ENCODE data around the gene CAMTA1.

The CAMTA1 gene

GRCh38 chr1:7528386-7529198 is 743.3 kb downstream of the CAMTA1 start:
- no peak for TF ChIP-seq CTCF (conservative IDR thresholded peaks at IDR 0.05; ENCODE audit: control insufficient read depth, insufficient read depth, low read depth, low read length)
- peak; percentile 6 for DNase-seq (ENCODE audit: low read depth)
- no peak overlapping the region for H3K4me3 ChIP-seq (ENCODE audit: control insufficient read depth, low read depth, low read length)

- H3K4me3 ChIP-seq (ENCODE audit: control insufficient read depth, low read depth, low read length) = no peak overlapping the region
- no peak for DNase-seq (ENCODE audit: low read depth)
- no peak for TF ChIP-seq CTCF (conservative IDR thresholded peaks at IDR 0.05; ENCODE audit: control insufficient read depth, insufficient read depth, low read depth, low read length)
These were observed 744.7 kb downstream of the CAMTA1 start for GRCh38 chr1:7529917-7530316.

- no peak for DNase-seq (ENCODE audit: low read depth)
- no peak for TF ChIP-seq CTCF (conservative IDR thresholded peaks at IDR 0.05; ENCODE audit: control insufficient read depth, insufficient read depth, low read depth, low read length)
- H3K4me3 ChIP-seq (ENCODE audit: control insufficient read depth, low read depth, low read length) = no peak overlapping the region
These were observed 746.5 kb downstream of the CAMTA1 start for GRCh38 chr1:7531562-7532340.

GRCh38 chr1:7533006-7533405 is 747.8 kb downstream of the CAMTA1 start:
- TF ChIP-seq CTCF (conservative IDR thresholded peaks at IDR 0.05; ENCODE audit: control insufficient read depth, insufficient read depth, low read depth, low read length) = no peak
- no peak for DNase-seq (ENCODE audit: low read depth)
- H3K4me3 ChIP-seq (ENCODE audit: control insufficient read depth, low read depth, low read length) = no peak overlapping the region

- no peak for TF ChIP-seq CTCF (conservative IDR thresholded peaks at IDR 0.05; ENCODE audit: control insufficient read depth, insufficient read depth, low read depth, low read length)
These were observed 749.0 kb downstream of the CAMTA1 start for GRCh38 chr1:7534061-7534825.

GRCh38 chr1:7535016-7535415 is 749.8 kb downstream of the CAMTA1 start:
- no peak for DNase-seq (ENCODE audit: low read depth)
- no peak for TF ChIP-seq CTCF (conservative IDR thresholded peaks at IDR 0.05; ENCODE audit: control insufficient read depth, insufficient read depth, low read depth, low read length)
- H3K4me3 ChIP-seq (ENCODE audit: control insufficient read depth, low read depth, low read length) = no peak overlapping the region

More at GRCh38 chr1:7534061-7534825, 749.0 kb downstream of the CAMTA1 start:
- H3K4me3 ChIP-seq (ENCODE audit: control insufficient read depth, low read depth, low read length) = no peak overlapping the region
- DNase-seq (ENCODE audit: low read depth) = no peak

All from fibroblast of mammary gland (primary cell).